GM12878 (cell line): ENCODE measurements around the gene IDH3A. TPM values are rescaled to one million over a fixed set of nuclear protein-coding genes. Genes with fewer than 3 reads are reported as not detected.

Experiments used
- ATAC-seq: fragments of 200-7000 bp; cut with Tn5 transposase; 3 replicates; pipeline ENCODE4 v1.9.1; 2020; ENCODE audit warnings: mild to moderate bottlenecking, moderate library complexity
- BruUV-seq: library from RNA; stranded (reverse); fragments of 400-500 nt; replicated peaks from 2 replicates; lab custom pipeline; 2021; lab: Mats Ljungman, UMichigan
- CTCF ChIA-PET: fragments of 300-600 bp; sonication (Branson Sonifier 250); formaldehyde crosslinking; extraction: SDS; loops from one replicate; lab custom pipeline; 2021; ENCODE audit warnings: inconsistent platforms; lab: Yijun Ruan, JAX
- POLR2A ChIA-PET: fragments of 350-600 bp; formaldehyde crosslinking; extraction: SDS; loops from one replicate; lab custom pipeline; 2021; ENCODE audit warnings: inconsistent platforms; lab: Charles Lee
- RAD21 ChIA-PET: fragments of 300-600 bp; sonication (Branson Sonifier 250); formaldehyde crosslinking; loops from one replicate; lab custom pipeline; 2023; ENCODE audit warnings: antibody characterized with exemption; ENCODE audit not compliant: unreplicated experiment; lab: Charles Lee
- SMC1A ChIA-PET: fragments of 300-600 bp; sonication (Branson Sonifier 250); formaldehyde crosslinking; loops from one replicate; lab custom pipeline; 2023; ENCODE audit not compliant: unreplicated experiment, uncharacterized antibody; lab: Charles Lee
- DNase-seq: peaks from one replicate; pipeline ENCODE4 v3.0.0-alpha.2; 2011; ENCODE audit warnings: low read depth, low spot score
- FAIRE-seq: peaks from 3 replicates; lab custom pipeline; 2011; peaks lifted over from hg19 to GRCh38; lab: Jason Lieb, UNC
- H2AFZ ChIP-seq: 2 replicates; pipeline ENCODE4 v1.6.0; 2011; ENCODE audit warnings: low read depth, low read length, control low read depth; ENCODE audit not compliant: control insufficient read depth
- H3K27ac ChIP-seq: 2 replicates; pipeline ENCODE4 v1.5.1; 2011; ENCODE audit warnings: control low read depth; ENCODE audit not compliant: control insufficient read depth, insufficient read depth
- H3K27me3 ChIP-seq, 2 experiments: replicated peaks in 1 of 2; 2 replicates each; pipeline versions ENCODE4 v1.6.0 to v1.6.1; 2011; ENCODE audit warnings: low read length in 1 of 2; ENCODE audit not compliant: control insufficient read depth in 2 of 2, insufficient read depth in 2 of 2
- H3K36me3 ChIP-seq, 2 experiments: 2 replicates each; pipeline ENCODE4 v1.5.1; 2011; ENCODE audit warnings: low read length in 1 of 2; ENCODE audit not compliant: control insufficient read depth in 2 of 2, insufficient read depth in 2 of 2
- H3K4me1 ChIP-seq: 2 replicates; pipeline ENCODE4 v1.6.1; 2011; ENCODE audit warnings: mild to moderate bottlenecking, low read length, moderate library complexity, mixed read lengths; ENCODE audit not compliant: control insufficient read depth, insufficient read depth
- H3K4me2 ChIP-seq: 2 replicates; pipeline ENCODE4 v1.6.0; 2011; ENCODE audit warnings: control low read depth; ENCODE audit not compliant: control insufficient read depth, insufficient read depth
- H3K4me3 ChIP-seq: fragments of 200-600 bp; sonication (generic); 2 replicates; pipeline ENCODE4 v1.5.1; 2016
- H3K79me2 ChIP-seq: 2 replicates; pipeline ENCODE4 v1.6.0; 2011; ENCODE audit warnings: low read length; ENCODE audit not compliant: control insufficient read depth, insufficient read depth
- H3K9ac ChIP-seq: 2 replicates; pipeline ENCODE4 v1.8.0; 2011; ENCODE audit warnings: low read length, control low read depth, mixed read lengths; ENCODE audit not compliant: control insufficient read depth, insufficient read depth
- H3K9me3 ChIP-seq: replicated peaks from 3 replicates; pipeline ENCODE4 v1.5.1; 2011; ENCODE audit warnings: mild to moderate bottlenecking, low read length; ENCODE audit not compliant: control insufficient read depth, insufficient read depth
- H4K20me1 ChIP-seq: 2 replicates; pipeline ENCODE4 v1.6.0; 2011; ENCODE audit not compliant: control insufficient read depth, insufficient read depth
- BCLAF1 ChIP-seq: fragments of 450-650 bp; IDR thresholded peaks from 2 replicates; pipeline ENCODE4 v1.6.1; 2017; ENCODE audit warnings: antibody characterized with exemption, mild to moderate bottlenecking, moderate library complexity
- CBX5 ChIP-seq: sonication (generic); IDR thresholded peaks from 2 replicates; pipeline ENCODE4 v1.6.1; 2016; ENCODE audit warnings: low read depth, moderate library complexity, mild to moderate bottlenecking, inconsistent platforms
- CUX1 ChIP-seq: IDR thresholded peaks from 2 replicates; pipeline ENCODE4 v1.6.1; 2012; ENCODE audit warnings: improper control_type of control experiment, low read depth, low read length; ENCODE audit not compliant: insufficient replicate concordance
- FOXK2 ChIP-seq: fragments of 450-650 bp; IDR thresholded peaks from 2 replicates; pipeline ENCODE4 v1.6.1; 2017; ENCODE audit warnings: mild to moderate bottlenecking, moderate library complexity
- NR2C2 ChIP-seq: IDR thresholded peaks from 2 replicates; pipeline ENCODE4 v1.6.1; 2011; ENCODE audit warnings: borderline replicate concordance, low read depth; ENCODE audit not compliant: control insufficient read depth, insufficient read length
- PBX3 ChIP-seq: IDR thresholded peaks from 2 replicates; pipeline ENCODE4 v1.6.1; 2011; ENCODE audit warnings: mild to moderate bottlenecking, low read depth, low read length, moderate library complexity; ENCODE audit not compliant: insufficient replicate concordance
- POLR2AphosphoS5 ChIP-seq: IDR thresholded peaks from 2 replicates; pipeline ENCODE4 v1.6.1; 2011; ENCODE audit warnings: mild to moderate bottlenecking, low read length, inconsistent platforms
- RAD21 ChIP-seq: IDR thresholded peaks from 2 replicates; pipeline ENCODE4 v1.6.1; 2011; ENCODE audit warnings: mild to moderate bottlenecking, low read depth, low read length, moderate library complexity; ENCODE audit not compliant: insufficient read depth
- RELB ChIP-seq: fragments of 450-650 bp; IDR thresholded peaks from 2 replicates; pipeline ENCODE4 v1.6.1; 2017; ENCODE audit warnings: low read depth, mild to moderate bottlenecking, moderate library complexity
- SREBF2 ChIP-seq: IDR thresholded peaks from 2 replicates; pipeline ENCODE4 v1.6.1; 2012; ENCODE audit warnings: mild to moderate bottlenecking, low read length
- ZNF217 ChIP-seq: fragments of 450-650 bp; IDR thresholded peaks from 2 replicates; pipeline ENCODE4 v1.6.1; 2017; ENCODE audit warnings: antibody characterized with exemption, mild to moderate bottlenecking
- ZNF274 ChIP-seq: IDR thresholded peaks from one replicate; pipeline ENCODE4 v1.8.0; 2011; ENCODE audit not compliant: insufficient read length, insufficient read depth
- WGBS: methylation state at CpG from one replicate; pipeline ENCODE4 v1.1.6; 2016; ENCODE audit warnings: low lambda C conversion rate; ENCODE audit not compliant: insufficient replicate concordance, insufficient coverage; ENCODE audit errors: missing lambda C conversion rate; 5-methylcytosine and 5-hydroxymethylcytosine counted together
- in situ Hi-C: fragments of 300-500 bp; cut with MboI; formaldehyde crosslinking; loops from 9 replicates; pipeline ENCODE4 v1.14.3; 2018; ENCODE audit warnings: mixed read lengths
- intact Hi-C: fragments of 100-400 bp; cut with micrococcal nuclease; formaldehyde crosslinking; loops from one replicate; pipeline ENCODE4 v1.14.2; 2022; ENCODE audit not compliant: unreplicated experiment
- polyA plus RNA-seq, 11 experiments: library from polyadenylated mRNA; depleted of rRNA in 4 of 11; unstranded in 6 of 11; stranded (reverse) in 5 of 11; fragments of >200 nt; fragmentation: Nextera tagmentation in 4 of 11; fragmentation: Illumina TruSeq in 1 of 11; extraction: Ambion mirVana in 4 of 11; extraction: Trizol in 1 of 11; gene quantifications; 1 replicate in 1 of 11; 2 replicates in 10 of 11; pipeline versions ENCODE4 v1.2.1 to v1.2.3, GENCODE V29; 2011 to 2016; ENCODE audit warnings: inconsistent platforms in 2 of 11, missing spikeins in 2 of 11, low read depth in 1 of 11
- total RNA-seq, 4 experiments: library from RNA; depleted of rRNA in 3 of 4; stranded (reverse); fragments of >200 nt in 3 of 4; fragmentation: Illumina TruSeq in 1 of 4; extraction: Trizol in 1 of 4; gene quantifications; 2 replicates each; pipeline versions ENCODE4 v1.2.1 to v1.2.3, GENCODE V29; 2013 to 2021

Gene IDH3A
- total and polyA plus RNA-seq, 10 of the 15 experiments (the other 5 are each of a cell fraction or from before 2014, with no cell fraction given), result 83.9 to 254 (median 195) TPM

GRCh38 chr15:78156653-78157052, 7.5 kb downstream of the IDH3A start:
- no peaks in the 10 kb centered on the region for H4K20me1 ChIP-seq

More at GRCh38 chr15:78156653-78157052, 7.5 kb downstream of the IDH3A start:
- WGBS, result 96% methylated on average over 1 of the region's 1 CpG
- peaks cover 5 to 31% of the 10 kb centered on the region in 2 experiments for H3K36me3 ChIP-seq
- intact Hi-C loops, result no loop called here
- no peaks in the 10 kb centered on the region for H3K9me3 ChIP-seq
- POLR2A ChIA-PET, result interaction anchor here (1.2 to 3.1 kb wide), 5 partner anchors 9 to 17 kb away, joined by 3 to 19 read pairs (median 7); no protein-coding TSS in a partner anchor
- H3K27ac ChIP-seq, result no peak overlapping the region
- no peak overlapping the region for H2AFZ ChIP-seq
- no peak overlapping the region for H3K4me3 ChIP-seq
- FAIRE-seq (no peak), DNase-seq (no peak), ATAC-seq (no peak)
- TF ChIP-seq BCLAF1, result no peak
- TF ChIP-seq PBX3, result no peak
- TF ChIP-seq NR2C2, result no peak
- no peak for TF ChIP-seq SREBF2
- no peak for TF ChIP-seq FOXK2
- no peak for TF ChIP-seq POLR2AphosphoS5
- no peak for TF ChIP-seq RELB
- no peak for TF ChIP-seq ZNF217
- TF ChIP-seq ZNF274, result no peak
- no peak for TF ChIP-seq CBX5
- TF ChIP-seq CUX1, result no peak
- no peak for TF ChIP-seq RAD21
- CTCF ChIA-PET, result interaction anchor here (0.8 to 3.1 kb wide), 9 partner anchors 9 to 48 kb away, joined by 3 to 14 read pairs (median 4); partner anchors contain the start of gene CIB2
- no peaks in the 10 kb centered on the region for H3K4me1 ChIP-seq
- H3K9ac ChIP-seq, result no peak overlapping the region
- RAD21 ChIA-PET, result interaction anchor here (0.9 to 3.1 kb wide), 5 partner anchors 10 to 39 kb away, joined by 3 to 18 read pairs (median 6); no protein-coding TSS in a partner anchor
- peaks cover 37% of the 10 kb centered on the region for H3K79me2 ChIP-seq
- in situ Hi-C loops, result loop anchor here (25.0 kb wide), 1 partner anchor 831 kb away; no protein-coding TSS in a partner anchor
- no TSS peak for BruUV-seq
- H3K27me3 ChIP-seq, result no peaks in the 10 kb centered on the region
- H3K4me2 ChIP-seq, result no peak overlapping the region
- SMC1A ChIA-PET, result interaction anchor here (0.8 to 7.0 kb wide), 6 partner anchors 9 to 39 kb away, joined by 3 to 59 read pairs (median 13); no protein-coding TSS in a partner anchor
